Thyroid gland (tissue), 4 donors: ENCODE data around the gene UBTD1. TPM values are rescaled to one million over a fixed set of nuclear protein-coding genes. Genes with fewer than 3 reads are reported as not detected.
A peak's percentile ranks its signal among the peaks of the same experiment; 100 is the strongest.
"Not testable (repeated sequence)": the region's sequence is repeated elsewhere in the genome, so short reads cannot be mapped to it uniquely, and the experiment has no call there.

Source experiments
- DNase-seq, 2 donors: peaks; one replicate each; pipeline ENCODE4 v3.0.0-alpha.2; 2019
- H3K27ac ChIP-seq, 3 donors: fragments of 200-600 bp; sonication (generic); 1 replicate in 2 of 3; 2 replicates in 1 of 3; pipeline ENCODE4 v1.5.1; 2016 to 2019; ENCODE audit warnings: mild to moderate bottlenecking in 1 of 3, moderate library complexity in 1 of 3
- H3K27me3 ChIP-seq: fragments of 200-600 bp; sonication (generic); one replicate; pipeline ENCODE4 v1.5.1; 2019
- H3K36me3 ChIP-seq, 2 donors: fragments of 200-600 bp; sonication (generic); one replicate each; pipeline ENCODE4 v1.5.1; 2016 to 2019
- H3K4me1 ChIP-seq, 2 donors: fragments of 200-600 bp; sonication (generic); one replicate each; pipeline ENCODE4 v1.5.1; 2017 to 2019
- H3K4me3 ChIP-seq, 3 donors: fragments of 200-600 bp; sonication (generic); replicated peaks in 1 of 3; 1 replicate in 2 of 3; 2 replicates in 1 of 3; pipeline ENCODE4 v1.5.1; 2016; ENCODE audit warnings: mild to moderate bottlenecking in 1 of 3
- H3K9me3 ChIP-seq: fragments of 200-600 bp; sonication (generic); one replicate; pipeline ENCODE4 v1.5.1; 2017
- POLR2A ChIP-seq, 2 donors: fragments of 450-650 bp; IDR thresholded peaks; one replicate each; pipeline ENCODE4 v1.6.1; 2017; ENCODE audit warnings: antibody characterized with exemption in 2 of 2, mild to moderate bottlenecking in 2 of 2, moderate library complexity in 1 of 2
- WGBS, 2 donors: methylation state at CpG; one replicate each; pipeline ENCODE4 v1.1.5; 2017; 5-methylcytosine and 5-hydroxymethylcytosine counted together
- intact Hi-C: fragments of 100-400 bp; cut with DNase I; formaldehyde crosslinking; loops from one replicate; pipeline ENCODE4 v1.15.1; 2023
- total RNA-seq, 4 donors: library from RNA; depleted of rRNA; stranded (reverse); fragments of >200 nt; gene quantifications; one replicate each; pipeline ENCODE4 v1.2.3, GENCODE V29; 2016
- TF ChIP-seq, protein P1 (sequence below), 6 experiments: fragments of 200-600 bp in 3 of 6; fragments of 450-650 bp in 3 of 6; sonication (generic) in 3 of 6; IDR thresholded peaks; one replicate each; pipeline ENCODE4 v1.5.1; 2016 to 2019; ENCODE audit warnings: antibody characterized with exemption in 6 of 6, mild to moderate bottlenecking in 2 of 6, inconsistent platforms in 1 of 6, moderate library complexity in 1 of 6

UBTD1 gene
- total RNA-seq, 4 donors from 2014 or later, result 7.8 to 27.8 (median 20.0) TPM

DNA sequence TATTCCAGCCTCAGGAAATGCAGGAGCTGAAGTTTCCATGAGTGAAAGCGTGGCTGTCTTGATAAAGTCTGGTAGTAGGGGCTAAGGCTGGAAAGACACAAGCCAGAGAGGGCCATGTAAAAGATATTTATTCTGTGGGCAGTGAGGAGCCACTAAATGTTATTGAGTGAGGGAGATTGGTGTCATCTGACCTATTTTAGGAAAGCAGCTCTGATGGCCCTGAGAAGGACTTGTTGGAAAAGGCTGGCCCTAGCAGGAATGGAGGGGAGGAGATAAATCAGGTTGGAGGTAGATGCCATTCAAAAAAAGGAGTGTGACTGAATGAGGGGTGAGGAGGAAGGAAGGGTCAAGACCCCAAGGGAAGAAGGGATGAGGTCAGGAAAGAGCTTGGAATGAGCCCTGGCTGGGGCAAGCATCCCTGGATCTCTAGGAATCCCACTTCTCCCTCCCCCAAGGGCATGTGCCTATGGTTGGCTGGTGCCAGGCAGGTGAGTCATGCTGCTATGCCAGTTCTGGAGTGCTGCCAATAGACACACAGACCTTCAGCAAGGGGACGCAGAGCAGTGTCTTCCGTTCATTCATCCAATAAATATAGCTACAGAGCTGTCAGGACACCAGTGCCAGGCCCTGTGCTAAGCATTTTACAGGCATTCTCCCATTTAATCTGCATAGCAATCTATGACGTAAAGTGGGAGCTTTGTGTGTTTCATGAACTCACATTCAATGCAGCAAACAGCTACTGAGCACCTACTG, 75.8 kb downstream of the UBTD1 start:
- intact Hi-C loops, result no loop called here
- TF ChIP-seq, protein P1, sequence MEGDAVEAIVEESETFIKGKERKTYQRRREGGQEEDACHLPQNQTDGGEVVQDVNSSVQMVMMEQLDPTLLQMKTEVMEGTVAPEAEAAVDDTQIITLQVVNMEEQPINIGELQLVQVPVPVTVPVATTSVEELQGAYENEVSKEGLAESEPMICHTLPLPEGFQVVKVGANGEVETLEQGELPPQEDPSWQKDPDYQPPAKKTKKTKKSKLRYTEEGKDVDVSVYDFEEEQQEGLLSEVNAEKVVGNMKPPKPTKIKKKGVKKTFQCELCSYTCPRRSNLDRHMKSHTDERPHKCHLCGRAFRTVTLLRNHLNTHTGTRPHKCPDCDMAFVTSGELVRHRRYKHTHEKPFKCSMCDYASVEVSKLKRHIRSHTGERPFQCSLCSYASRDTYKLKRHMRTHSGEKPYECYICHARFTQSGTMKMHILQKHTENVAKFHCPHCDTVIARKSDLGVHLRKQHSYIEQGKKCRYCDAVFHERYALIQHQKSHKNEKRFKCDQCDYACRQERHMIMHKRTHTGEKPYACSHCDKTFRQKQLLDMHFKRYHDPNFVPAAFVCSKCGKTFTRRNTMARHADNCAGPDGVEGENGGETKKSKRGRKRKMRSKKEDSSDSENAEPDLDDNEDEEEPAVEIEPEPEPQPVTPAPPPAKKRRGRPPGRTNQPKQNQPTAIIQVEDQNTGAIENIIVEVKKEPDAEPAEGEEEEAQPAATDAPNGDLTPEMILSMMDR (IDR thresholded peaks at IDR 0.05), result no peak
- TF ChIP-seq POLR2A (IDR thresholded peaks at IDR 0.05), result no peak
- peaks cover 16 to 21% of the 10 kb centered on the region in 2 donors for H3K4me1 ChIP-seq
- H3K36me3 ChIP-seq, result peaks cover 3 to 13% of the 10 kb centered on the region in 2 donors
- 50 to 54% methylated on average over 4 of the region's 4 CpGs for WGBS, 2 donors
- peak overlapping the region; percentile 57 to 77 (median 67) for H3K27ac ChIP-seq
- DNase-seq, result peak; percentile 94 to 96
- H3K27me3 ChIP-seq, result no peaks in the 10 kb centered on the region
- no peak overlapping the region for H3K4me3 ChIP-seq
- H3K9me3 ChIP-seq, result no peaks in the 10 kb centered on the region

DNA sequence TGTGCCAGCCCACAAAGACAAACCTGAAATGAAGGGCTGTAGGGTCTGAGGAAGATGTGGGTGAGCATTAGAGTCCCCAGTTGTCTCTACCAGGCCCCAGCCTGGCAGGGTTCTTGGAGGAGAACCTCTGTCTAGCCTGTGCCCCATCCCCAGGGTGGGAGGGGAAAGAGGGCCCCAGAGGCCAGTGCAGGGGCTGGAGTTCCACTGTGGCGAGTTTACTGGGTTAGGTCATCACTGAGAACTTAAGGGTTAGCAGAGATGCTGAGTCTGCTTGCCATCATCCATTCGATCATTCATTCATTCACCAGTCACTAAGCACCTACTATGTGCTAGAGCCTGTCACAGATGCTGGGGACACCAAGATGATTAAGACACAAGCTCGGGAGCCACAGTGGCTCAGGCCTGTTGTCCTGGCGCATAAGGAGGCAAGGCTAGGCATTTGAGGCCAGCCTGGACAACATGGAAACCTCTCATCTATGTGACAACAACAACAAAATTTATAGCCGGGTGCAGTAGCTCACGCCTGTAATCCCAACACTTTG, 76.5 kb downstream of the UBTD1 start:
- no peak for DNase-seq
- intact Hi-C loops, result no loop called here
- H3K36me3 ChIP-seq, result peaks cover 3 to 6% of the 10 kb centered on the region in 2 donors
- H3K27ac ChIP-seq, result peak overlapping the region; percentile 57 to 77 (median 67)
- TF ChIP-seq, protein P1 (IDR thresholded peaks at IDR 0.05), result no peak
- no peak for TF ChIP-seq POLR2A (IDR thresholded peaks at IDR 0.05)
- H3K27me3 ChIP-seq, result no peaks in the 10 kb centered on the region
- WGBS, 2 donors, result 89 to 91% methylated on average over 6 of the region's 6 CpGs
- no peak overlapping the region for H3K4me3 ChIP-seq
- peaks cover 16 to 21% of the 10 kb centered on the region in 2 donors for H3K4me1 ChIP-seq
- no peaks in the 10 kb centered on the region for H3K9me3 ChIP-seq

DNA sequence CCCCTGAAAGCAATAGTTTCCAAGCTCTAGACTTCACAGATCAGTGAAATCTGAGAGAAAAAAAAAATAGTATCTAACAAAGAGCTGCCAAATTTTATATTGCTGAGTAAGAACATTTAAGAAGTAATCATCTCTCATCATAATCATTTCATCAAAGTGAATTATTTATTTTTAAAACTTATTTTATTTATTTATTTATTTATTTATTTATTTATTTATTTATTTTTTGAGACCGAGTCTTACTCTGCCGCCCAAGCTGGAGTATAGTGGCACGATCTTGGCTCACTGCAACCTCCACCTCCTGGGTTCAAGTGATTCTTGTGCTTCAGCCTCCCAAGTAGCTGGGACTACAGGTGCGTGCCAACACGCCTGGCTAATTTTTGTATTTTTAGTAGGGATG, 77.8 kb downstream of the UBTD1 start:
- WGBS, 2 donors, result 31 to 35% methylated on average over 5 of the region's 5 CpGs
- H3K4me3 ChIP-seq, DNase-seq, H3K36me3 ChIP-seq, H3K9me3 ChIP-seq, H3K27me3 ChIP-seq, H3K27ac ChIP-seq, intact Hi-C loops: not testable (repeated sequence)
- peaks cover 16 to 21% of the 10 kb centered on the region in 2 donors for H3K4me1 ChIP-seq

DNA sequence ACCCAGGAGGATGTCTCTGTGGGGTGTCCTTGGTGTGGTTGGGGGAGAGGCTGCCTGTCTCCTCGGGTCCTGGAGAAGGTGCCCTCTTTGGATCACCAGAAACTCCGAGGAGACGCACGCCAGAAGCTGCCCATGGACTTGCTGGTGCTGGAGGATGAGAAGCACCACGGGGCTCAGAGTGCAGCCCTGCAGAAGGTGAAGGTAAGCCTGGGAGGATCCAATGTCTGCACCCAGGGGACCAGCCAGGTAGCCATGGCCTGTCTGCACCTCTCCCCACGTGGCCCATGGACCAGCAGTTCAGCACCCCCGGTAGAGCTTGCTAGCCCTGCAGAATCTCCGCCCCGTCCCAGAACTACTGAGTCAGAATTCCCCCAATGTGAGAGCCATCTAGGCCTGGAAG, 79.0 kb downstream of the UBTD1 start:
- Histone ChIP-seq H3K4me3 (no peak overlapping the region), H3K4me1 (peaks cover 10 to 13% of the 10 kb centered on the region in 2 donors), H3K36me3 (no peaks in the 10 kb centered on the region), H3K9me3 (no peaks in the 10 kb centered on the region), H3K27me3 (no peaks in the 10 kb centered on the region), H3K27ac (no peak overlapping the region)
- intact Hi-C loops, result no loop called here
- TF ChIP-seq POLR2A (IDR thresholded peaks at IDR 0.05), result no peak
- TF ChIP-seq, protein P1 (IDR thresholded peaks at IDR 0.05), result no peak
- WGBS, 2 donors, result 73 to 86% methylated on average over 4 to 8 of the region's 9 CpGs
- no peak for DNase-seq

DNA sequence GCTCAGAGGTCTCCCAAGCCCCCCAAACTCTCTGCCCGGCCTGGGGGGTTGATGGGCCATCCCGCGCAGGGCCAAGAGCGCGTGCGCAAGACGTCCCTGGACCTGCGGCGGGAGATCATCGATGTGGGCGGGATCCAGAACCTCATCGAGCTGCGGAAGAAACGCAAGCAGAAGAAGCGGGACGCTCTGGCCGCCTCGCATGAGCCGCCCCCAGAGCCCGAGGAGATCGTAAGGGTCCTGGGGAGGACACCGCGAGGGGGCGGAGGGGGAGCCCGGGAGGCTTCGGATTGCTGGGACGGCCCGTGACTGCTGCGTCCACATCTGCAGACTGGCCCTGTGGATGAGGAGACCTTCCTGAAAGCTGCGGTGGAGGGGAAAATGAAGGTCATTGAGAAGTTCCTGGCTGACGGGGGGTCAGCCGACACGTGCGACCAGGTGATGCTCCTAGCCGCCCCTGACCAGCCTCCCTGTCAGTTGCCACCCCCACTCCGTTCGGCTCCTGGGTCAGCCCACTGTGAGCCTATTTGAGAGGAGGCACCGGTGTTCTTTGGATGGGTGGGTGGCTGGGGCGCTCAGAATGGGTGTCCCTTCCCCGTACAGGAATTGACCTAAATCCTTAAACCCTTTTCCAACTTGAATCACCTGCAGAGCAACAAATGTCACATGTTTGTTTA, 79.6 kb downstream of the UBTD1 start:
- TF ChIP-seq, protein P1 (IDR thresholded peaks at IDR 0.05), result no peak
- no peak for TF ChIP-seq POLR2A (IDR thresholded peaks at IDR 0.05)
- intact Hi-C loops, result no loop called here
- no peaks in the 10 kb centered on the region for H3K36me3 ChIP-seq
- 70 to 74% methylated on average over 32 of the region's 40 CpGs for WGBS, 2 donors
- peaks cover 10 to 12% of the 10 kb centered on the region in 2 donors for H3K4me1 ChIP-seq
- H3K27me3 ChIP-seq, result no peaks in the 10 kb centered on the region
- no peak overlapping the region for H3K4me3 ChIP-seq
- DNase-seq, result no peak
- H3K27ac ChIP-seq, result no peak overlapping the region
- no peaks in the 10 kb centered on the region for H3K9me3 ChIP-seq
